ENCODE data around the gene TNS3. TPM values are rescaled to one million over a fixed set of nuclear protein-coding genes. Genes with fewer than 3 reads are reported as not detected.
"Not testable (repeated sequence)": the region's sequence is repeated elsewhere in the genome, so short reads cannot be mapped to it uniquely, and the experiment has no call there.

Gene TNS3
- total RNA-seq, 2 donors from 2014 or later: 2.3 to 2.6 TPM

- no peaks in the 10 kb centered on the region for H3K36me3 Mint-ChIP-seq (ENCODE audit: low read depth)
- H3K27me3 Mint-ChIP-seq: no peaks in the 10 kb centered on the region
- no peak for DNase-seq
- H3K4me3 Mint-ChIP-seq: no peak overlapping the region
- no peak for ATAC-seq
- no peaks in the 10 kb centered on the region for H3K4me1 Mint-ChIP-seq
- no peaks in the 10 kb centered on the region for H3K9me3 ChIP-seq (ENCODE audit: control insufficient read depth, low read length, poor library complexity, severe bottlenecking)
- no peak overlapping the region for H3K27ac Mint-ChIP-seq
Measured at GRCh38 chr7:47611045-47611511, 29.2 kb upstream of the TNS3 start.

GRCh38 chr7:47610506-47611044 is 28.7 kb upstream of the TNS3 start:
- Mint-ChIP-seq H3K27ac (no peak overlapping the region), H3K4me1 (no peaks in the 10 kb centered on the region)

GRCh38 chr7:47609803-47610452 is 28.0 kb upstream of the TNS3 start:
- ATAC-seq: no peak
- Mint-ChIP-seq H3K27me3 (no peaks in the 10 kb centered on the region), H3K4me3 (no peak overlapping the region), H3K4me1 (no peaks in the 10 kb centered on the region), H3K36me3 (ENCODE audit: low read depth) (no peaks in the 10 kb centered on the region), H3K27ac (no peak overlapping the region)
- no peaks in the 10 kb centered on the region for H3K9me3 ChIP-seq (ENCODE audit: control insufficient read depth, low read length, poor library complexity, severe bottlenecking)
- DNase-seq: no peak

More at GRCh38 chr7:47610506-47611044, 28.7 kb upstream of the TNS3 start:
- no peaks in the 10 kb centered on the region for H3K36me3 Mint-ChIP-seq (ENCODE audit: low read depth)
- no peak for ATAC-seq
- no peak overlapping the region for H3K4me3 Mint-ChIP-seq
- H3K9me3 ChIP-seq (ENCODE audit: control insufficient read depth, low read length, poor library complexity, severe bottlenecking): no peaks in the 10 kb centered on the region
- no peaks in the 10 kb centered on the region for H3K27me3 Mint-ChIP-seq
- DNase-seq: no peak

GRCh38 chr7:47606593-47607046 is 24.7 kb upstream of the TNS3 start:
- H3K27ac Mint-ChIP-seq; H3K4me3 Mint-ChIP-seq; H3K9me3 ChIP-seq (ENCODE audit: control insufficient read depth, low read length, poor library complexity, severe bottlenecking); DNase-seq; ATAC-seq; H3K27me3 Mint-ChIP-seq; H3K36me3 Mint-ChIP-seq (ENCODE audit: low read depth); H3K4me1 Mint-ChIP-seq: not testable (repeated sequence)

- Mint-ChIP-seq H3K27me3 (no peaks in the 10 kb centered on the region), H3K27ac (no peak overlapping the region), H3K36me3 (ENCODE audit: low read depth) (no peaks in the 10 kb centered on the region), H3K4me1 (no peaks in the 10 kb centered on the region), H3K4me3 (no peak overlapping the region)
- ATAC-seq: no peak
- no peak for DNase-seq
- no peaks in the 10 kb centered on the region for H3K9me3 ChIP-seq (ENCODE audit: control insufficient read depth, low read length, poor library complexity, severe bottlenecking)
Measured at GRCh38 chr7:47605816-47606575, 24.1 kb upstream of the TNS3 start.

- no peak for ATAC-seq
- Mint-ChIP-seq H3K4me3 (no peak overlapping the region), H3K27ac (no peak overlapping the region), H3K36me3 (ENCODE audit: low read depth) (no peaks in the 10 kb centered on the region), H3K27me3 (no peaks in the 10 kb centered on the region), H3K4me1 (no peaks in the 10 kb centered on the region)
- DNase-seq: no peak
- no peaks in the 10 kb centered on the region for H3K9me3 ChIP-seq (ENCODE audit: control insufficient read depth, low read length, poor library complexity, severe bottlenecking)
Measured at GRCh38 chr7:47604496-47604890, 22.6 kb upstream of the TNS3 start.

- H3K27ac Mint-ChIP-seq; H3K36me3 Mint-ChIP-seq (ENCODE audit: low read depth); H3K27me3 Mint-ChIP-seq; H3K4me1 Mint-ChIP-seq; ATAC-seq; H3K4me3 Mint-ChIP-seq; DNase-seq; H3K9me3 ChIP-seq (ENCODE audit: control insufficient read depth, low read length, poor library complexity, severe bottlenecking): not testable (repeated sequence)
Measured at GRCh38 chr7:47603514-47604255, 21.8 kb upstream of the TNS3 start.

- H3K4me1 Mint-ChIP-seq: no peaks in the 10 kb centered on the region
- H3K4me3 Mint-ChIP-seq: no peak overlapping the region
- H3K9me3 ChIP-seq (ENCODE audit: control insufficient read depth, low read length, poor library complexity, severe bottlenecking): no peaks in the 10 kb centered on the region
- H3K27ac Mint-ChIP-seq: no peak overlapping the region
- H3K36me3 Mint-ChIP-seq (ENCODE audit: low read depth): no peaks in the 10 kb centered on the region
- H3K27me3 Mint-ChIP-seq: no peaks in the 10 kb centered on the region
- no peak for DNase-seq
- no peak for ATAC-seq
Measured at GRCh38 chr7:47602272-47603004, 20.5 kb upstream of the TNS3 start.

- no peak for DNase-seq
- ATAC-seq: no peak
- Mint-ChIP-seq H3K36me3 (ENCODE audit: low read depth) (no peaks in the 10 kb centered on the region), H3K4me3 (no peak overlapping the region), H3K27me3 (no peaks in the 10 kb centered on the region), H3K4me1 (no peaks in the 10 kb centered on the region), H3K27ac (no peak overlapping the region)
- no peaks in the 10 kb centered on the region for H3K9me3 ChIP-seq (ENCODE audit: control insufficient read depth, low read length, poor library complexity, severe bottlenecking)
Measured at GRCh38 chr7:47601881-47602249, 20.0 kb upstream of the TNS3 start.

GRCh38 chr7:47601119-47601880 is 19.4 kb upstream of the TNS3 start:
- no peak for DNase-seq
- Mint-ChIP-seq H3K27ac (no peak overlapping the region), H3K27me3 (no peaks in the 10 kb centered on the region), H3K4me1 (no peaks in the 10 kb centered on the region), H3K4me3 (no peak overlapping the region), H3K36me3 (ENCODE audit: low read depth) (no peaks in the 10 kb centered on the region)
- ATAC-seq: no peak
- no peaks in the 10 kb centered on the region for H3K9me3 ChIP-seq (ENCODE audit: control insufficient read depth, low read length, poor library complexity, severe bottlenecking)

GRCh38 chr7:47600199-47601118 is 18.5 kb upstream of the TNS3 start:
- Mint-ChIP-seq H3K36me3 (ENCODE audit: low read depth) (no peaks in the 10 kb centered on the region), H3K4me3 (no peak overlapping the region), H3K27me3 (no peaks in the 10 kb centered on the region), H3K27ac (no peak overlapping the region), H3K4me1 (no peaks in the 10 kb centered on the region)
- H3K9me3 ChIP-seq (ENCODE audit: control insufficient read depth, low read length, poor library complexity, severe bottlenecking): no peaks in the 10 kb centered on the region
- ATAC-seq (no peak), DNase-seq (no peak)

All from T-helper 17 cell (primary cell).